HCT116 (cell line): ENCODE results near the gene THBS4. TPM values are rescaled to one million over a fixed set of nuclear protein-coding genes. Genes with fewer than 3 reads are reported as not detected.
A peak's percentile ranks its signal among the peaks of the same experiment; 100 is the strongest.
"Not testable (repeated sequence)": the region's sequence is repeated elsewhere in the genome, so short reads cannot be mapped to it uniquely, and the experiment has no call there.

Experiments used
- ATAC-seq: fragments of 200-7000 bp; cut with Tn5 transposase; 2 replicates; pipeline ENCODE4 v1.9.1; 2020; ENCODE audit warnings: mild to moderate bottlenecking, moderate library complexity
- BruUV-seq: library from RNA; stranded (reverse); fragments of 400-500 nt; replicated peaks from 2 replicates; lab custom pipeline; 2021; lab: Mats Ljungman, UMichigan
- CTCF ChIA-PET: fragments of 300-600 bp; sonication (Branson Sonifier 250); formaldehyde crosslinking; loops from one replicate; lab custom pipeline; 2021; ENCODE audit warnings: antibody characterized with exemption; lab: Charles Lee
- POLR2A ChIA-PET: fragments of 300-600, 350-600 bp; sonication (Branson Sonifier 250); formaldehyde crosslinking; loops from one replicate; lab custom pipeline; 2021; ENCODE audit warnings: antibody characterized with exemption; lab: Charles Lee
- RAD21 ChIA-PET, 2 experiments: fragments of 300-600 bp; sonication (Branson Sonifier 250); formaldehyde crosslinking; loops; one replicate each; lab custom pipeline; 2023; ENCODE audit warnings: low total read pairs in 2 of 2; ENCODE audit not compliant: uncharacterized antibody in 2 of 2, unreplicated experiment in 2 of 2, low non-redundant PET in 1 of 2; lab: Charles Lee
- DNase-seq: peaks from one replicate; pipeline ENCODE4 v3.0.0-alpha.2; 2010; ENCODE audit warnings: low read depth, low spot score
- H2AFZ ChIP-seq: fragments of 200-600 bp; shearing (Covaris generic), sonication (generic); 2 replicates; pipeline ENCODE4 v1.6.1; 2017; ENCODE audit warnings: low read depth, mixed run types, mixed read lengths, antibody characterized with exemption, low read length; ENCODE audit not compliant: poor library complexity, severe bottlenecking
- H3K27ac ChIP-seq: 2 replicates; pipeline ENCODE4 v1.5.1; 2012; ENCODE audit warnings: low read depth, low read length
- H3K27me3 ChIP-seq: fragments of 200-600 bp; sonication (generic); 2 replicates; pipeline ENCODE4 v1.6.1; 2016; ENCODE audit warnings: mixed run types, low read length, mixed read lengths; ENCODE audit not compliant: insufficient read depth
- H3K36me3 ChIP-seq, 2 experiments: fragments of 200-500 bp in 1 of 2; fragments of 200-600 bp in 1 of 2; sonication (Bioruptor generic) in 1 of 2; sonication (generic) in 1 of 2; 2 replicates each; pipeline versions ENCODE4 v1.5.1 to v1.6.1; 2014 to 2016; ENCODE audit warnings: low read length in 2 of 2, inconsistent platforms in 1 of 2, mixed read lengths in 1 of 2, mixed run types in 1 of 2; ENCODE audit not compliant: insufficient read depth in 2 of 2, control insufficient read depth in 1 of 2
- H3K4me1 ChIP-seq, 2 experiments: fragments of 200-600 bp in 1 of 2; sonication (generic) in 1 of 2; 2 replicates each; pipeline versions ENCODE4 v1.5.1 to v1.6.1; 2012 to 2017; ENCODE audit warnings: low read length in 2 of 2, inconsistent platforms in 1 of 2, mild to moderate bottlenecking in 1 of 2, mixed read lengths in 1 of 2, mixed run types in 1 of 2, moderate library complexity in 1 of 2; ENCODE audit not compliant: insufficient read depth in 2 of 2, control insufficient read depth in 1 of 2
- H3K4me2 ChIP-seq: fragments of 200-600 bp; sonication (generic); 2 replicates; pipeline ENCODE4 v1.6.1; 2017; ENCODE audit warnings: mixed run types, low read length, mixed read lengths
- H3K4me3 ChIP-seq, 2 experiments: fragments of 200-600 bp in 1 of 2; sonication (generic) in 1 of 2; replicated peaks in 1 of 2; 2 replicates each; pipeline ENCODE4 v1.5.1; 2011 to 2016; ENCODE audit warnings: low read length in 2 of 2, control low read depth in 1 of 2, low read depth in 1 of 2, mild to moderate bottlenecking in 1 of 2, mixed read lengths in 1 of 2, mixed run types in 1 of 2
- H3K79me2 ChIP-seq: fragments of 200-600 bp; sonication (generic); 2 replicates; pipeline ENCODE4 v1.6.1; 2017; ENCODE audit warnings: mild to moderate bottlenecking, mixed run types, low read length, moderate library complexity, mixed read lengths; ENCODE audit not compliant: insufficient read depth
- H3K9ac ChIP-seq: fragments of 200-600 bp; sonication (generic); 2 replicates; pipeline ENCODE4 v1.6.1; 2016; ENCODE audit warnings: low read length, mixed read lengths
- H3K9me2 ChIP-seq: fragments of 200-600 bp; sonication (generic), shearing (Covaris generic); 2 replicates; pipeline ENCODE4 v1.6.1; 2017; ENCODE audit warnings: mixed run types, mild to moderate bottlenecking, moderate library complexity; ENCODE audit not compliant: insufficient read depth
- H3K9me3 ChIP-seq, 2 experiments: fragments of 200-500 bp in 1 of 2; fragments of 200-600 bp in 1 of 2; sonication (Bioruptor generic) in 1 of 2; sonication (generic) in 1 of 2; 2 replicates each; pipeline ENCODE4 v1.6.1; 2014 to 2017; ENCODE audit warnings: low read length in 2 of 2, mixed read lengths in 2 of 2, inconsistent platforms in 1 of 2, low read depth in 1 of 2, mild to moderate bottlenecking in 1 of 2, mixed run types in 1 of 2, moderate library complexity in 1 of 2; ENCODE audit not compliant: control insufficient read depth in 1 of 2, insufficient read depth in 1 of 2
- H4K20me1 ChIP-seq: fragments of 200-600 bp; sonication (generic), shearing (Covaris generic); 2 replicates; pipeline ENCODE4 v1.6.1; 2017; ENCODE audit warnings: mixed run types, mild to moderate bottlenecking, moderate library complexity; ENCODE audit not compliant: insufficient read depth
- ATF3 ChIP-seq: IDR thresholded peaks from 2 replicates; pipeline ENCODE4 v1.6.1; 2012
- CBX3 ChIP-seq: IDR thresholded peaks from 2 replicates; pipeline ENCODE4 v1.6.1; 2012; ENCODE audit warnings: low read depth
- EZH2 ChIP-seq: fragments of 200-600 bp; sonication (generic); IDR thresholded peaks from 2 replicates; pipeline ENCODE4 v1.6.1; 2017; ENCODE audit warnings: antibody characterized with exemption, mixed run types
- POLR2A ChIP-seq: IDR thresholded peaks from 2 replicates; pipeline ENCODE4 v1.7.0; 2011; ENCODE audit warnings: borderline replicate concordance; ENCODE audit not compliant: insufficient read depth, insufficient read length; ENCODE audit errors: extremely low read depth
- POLR2AphosphoS5 ChIP-seq: IDR thresholded peaks from 2 replicates; pipeline ENCODE4 v1.6.1; 2011; ENCODE audit warnings: mild to moderate bottlenecking, low read depth, low read length, moderate library complexity
- RAD21 ChIP-seq: IDR thresholded peaks from 2 replicates; pipeline ENCODE4 v1.6.1; 2012; ENCODE audit warnings: low read depth, mild to moderate bottlenecking
- SIN3A ChIP-seq: IDR thresholded peaks from 2 replicates; pipeline ENCODE4 v1.6.1; 2012; ENCODE audit warnings: low read depth
- SP1 ChIP-seq: IDR thresholded peaks from 2 replicates; pipeline ENCODE4 v1.6.1; 2012; ENCODE audit warnings: low read depth
- YY1 ChIP-seq: IDR thresholded peaks from 2 replicates; pipeline ENCODE4 v1.6.1; 2011; ENCODE audit warnings: low read length, low read depth, moderate library complexity, mild to moderate bottlenecking; ENCODE audit not compliant: insufficient replicate concordance; ENCODE audit errors: extremely low read depth
- ZBTB33 ChIP-seq: IDR thresholded peaks from 2 replicates; pipeline ENCODE4 v1.6.1; 2011; ENCODE audit warnings: mild to moderate bottlenecking, low read length, moderate library complexity; ENCODE audit not compliant: insufficient replicate concordance; ENCODE audit errors: extremely low read depth
- intact Hi-C: fragments of 100-400 bp; cut with micrococcal nuclease; formaldehyde crosslinking; loops from 2 replicates; pipeline ENCODE4 v1.10.0; 2022
- total RNA-seq: library from RNA; stranded (reverse); gene quantifications from one replicate; pipeline ENCODE4 v1.2.1, GENCODE V29; 2021; ENCODE audit not compliant: unreplicated experiment
- TF ChIP-seq, protein P1 (sequence below), 3 experiments: fragments of 200-600 bp in 1 of 3; sonication (generic) in 1 of 3; IDR thresholded peaks in 2 of 3; conservative IDR thresholded peaks in 1 of 3; 2 replicates each; pipeline ENCODE4 v1.5.1; 2012 to 2017; ENCODE audit warnings: low read depth in 2 of 3, low read length in 2 of 3, antibody characterized with exemption in 1 of 3, borderline replicate concordance in 1 of 3, control low read depth in 1 of 3, mild to moderate bottlenecking in 1 of 3, mixed read lengths in 1 of 3, mixed run types in 1 of 3, moderate library complexity in 1 of 3; ENCODE audit not compliant: insufficient read depth in 1 of 3

The THBS4 gene
- total RNA-seq, 1 experiment from 2014 or later, result 1.5 TPM

- POLR2A ChIA-PET, result interaction anchor here (0.8 to 1.2 kb wide), 3 partner anchors 164 to 216 kb away, joined by 3 to 4 read pairs (median 4); partner anchors contain the start of gene SERINC5
Measured at GRCh38 chr5:80091792-80092192, 56.6 kb downstream of the THBS4 start.

DNA sequence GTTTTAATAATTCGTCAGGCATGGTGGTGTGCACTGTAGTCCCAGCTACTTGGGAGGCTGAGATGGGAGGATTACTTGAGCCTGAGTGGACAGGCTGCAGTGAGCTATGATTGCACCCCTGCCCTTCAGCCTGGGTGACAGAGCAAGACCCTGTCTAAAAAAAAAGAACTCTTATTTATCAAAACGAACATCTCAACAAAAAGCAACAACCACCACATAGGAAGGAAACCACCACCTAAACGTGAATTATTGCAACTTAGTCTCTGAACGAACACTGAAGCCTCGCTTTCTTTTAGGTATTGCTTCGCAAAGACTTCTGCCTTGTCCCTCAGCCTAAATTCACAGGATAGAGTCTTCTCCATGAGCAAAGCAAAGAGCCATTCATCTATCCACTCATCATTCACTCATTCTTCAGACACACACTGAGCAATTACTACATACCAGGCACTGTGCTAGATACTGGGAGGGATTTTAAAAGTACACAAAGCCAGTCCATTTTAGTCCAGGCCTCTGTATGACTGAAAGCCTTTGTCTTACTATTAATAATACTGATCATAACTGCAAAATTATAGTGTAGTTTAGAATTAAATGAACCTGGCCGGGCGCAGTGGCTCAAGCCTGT lies 57.4 kb downstream of the THBS4 start:
- ChIA-PET CTCF (interaction anchor here (0.8 to 3.8 kb wide), 9 partner anchors 31 to 579 kb away, joined by 3 to 101 read pairs (median 5); no protein-coding TSS in a partner anchor), POLR2A (interaction anchor here (1.2 kb wide), 1 partner anchor 165 kb away, joined by 4 read pairs; no protein-coding TSS in a partner anchor), RAD21 (interaction anchor here (0.8 to 2.6 kb wide), 4 partner anchors 182 to 216 kb away, joined by 3 to 25 read pairs (median 14); no protein-coding TSS in a partner anchor)
- no peaks in the 10 kb centered on the region for H4K20me1 ChIP-seq
- no peak for DNase-seq
- no peak overlapping the region for H2AFZ ChIP-seq
- no peak overlapping the region for H3K27ac ChIP-seq
- no peak for ATAC-seq
- H3K9me3 ChIP-seq, result no peaks in the 10 kb centered on the region
- H3K27me3 ChIP-seq, result no peaks in the 10 kb centered on the region
- no peaks in the 10 kb centered on the region for H3K36me3 ChIP-seq
- H3K4me1 ChIP-seq, result peaks cover 0 to 4% of the 10 kb centered on the region in 2 experiments; a peak in 1 of 4 replicates
- no peak overlapping the region for H3K4me2 ChIP-seq
- TF ChIP-seq POLR2AphosphoS5 (no peak), POLR2A (no peak), SP1 (no peak), YY1 (no peak), ZBTB33 (no peak), CBX3 (no peak), ATF3 (no peak), SIN3A (no peak), EZH2 (no peak)
- no TSS peak for BruUV-seq
- no peak overlapping the region for H3K9ac ChIP-seq
- no peaks in the 10 kb centered on the region for H3K79me2 ChIP-seq
- intact Hi-C loops, result loop anchor here (5.0 kb wide), 1 partner anchor 165 kb away; the partner anchor contains the start of gene SERINC5
- no peaks in the 10 kb centered on the region for H3K9me2 ChIP-seq
- H3K4me3 ChIP-seq, result no peak overlapping the region

More at GRCh38 chr5:80091792-80092192, 56.6 kb downstream of the THBS4 start:
- not testable (repeated sequence) for H4K20me1 ChIP-seq, H3K9me2 ChIP-seq, H3K9ac ChIP-seq, H3K9me3 ChIP-seq, H3K4me2 ChIP-seq, H3K4me1 ChIP-seq, H3K27ac ChIP-seq, H3K27me3 ChIP-seq, H3K4me3 ChIP-seq, BruUV-seq, H3K36me3 ChIP-seq, H3K79me2 ChIP-seq
- TF ChIP-seq, protein P1, sequence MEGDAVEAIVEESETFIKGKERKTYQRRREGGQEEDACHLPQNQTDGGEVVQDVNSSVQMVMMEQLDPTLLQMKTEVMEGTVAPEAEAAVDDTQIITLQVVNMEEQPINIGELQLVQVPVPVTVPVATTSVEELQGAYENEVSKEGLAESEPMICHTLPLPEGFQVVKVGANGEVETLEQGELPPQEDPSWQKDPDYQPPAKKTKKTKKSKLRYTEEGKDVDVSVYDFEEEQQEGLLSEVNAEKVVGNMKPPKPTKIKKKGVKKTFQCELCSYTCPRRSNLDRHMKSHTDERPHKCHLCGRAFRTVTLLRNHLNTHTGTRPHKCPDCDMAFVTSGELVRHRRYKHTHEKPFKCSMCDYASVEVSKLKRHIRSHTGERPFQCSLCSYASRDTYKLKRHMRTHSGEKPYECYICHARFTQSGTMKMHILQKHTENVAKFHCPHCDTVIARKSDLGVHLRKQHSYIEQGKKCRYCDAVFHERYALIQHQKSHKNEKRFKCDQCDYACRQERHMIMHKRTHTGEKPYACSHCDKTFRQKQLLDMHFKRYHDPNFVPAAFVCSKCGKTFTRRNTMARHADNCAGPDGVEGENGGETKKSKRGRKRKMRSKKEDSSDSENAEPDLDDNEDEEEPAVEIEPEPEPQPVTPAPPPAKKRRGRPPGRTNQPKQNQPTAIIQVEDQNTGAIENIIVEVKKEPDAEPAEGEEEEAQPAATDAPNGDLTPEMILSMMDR (IDR thresholded peaks at IDR 0.05 in 2 of 3, conservative IDR thresholded peaks at IDR 0.05 in 1 of 3; ENCODE audit: borderline replicate concordance in 1 of 3, insufficient read depth in 1 of 3, low read depth in 2 of 3, low read length in 2 of 3), result peak; percentile 39 to 85 (median 72)
- TF ChIP-seq RAD21, result peak; percentile 95
- peak; percentile 29 for DNase-seq
- ChIA-PET CTCF (interaction anchor here (0.8 to 3.8 kb wide), 16 partner anchors 9 to 1102 kb away, joined by 3 to 101 read pairs (median 4); partner anchors contain the start of genes FAM151B and SERINC5), RAD21 (interaction anchor here (0.7 to 2.6 kb wide), 8 partner anchors 12 to 324 kb away, joined by 3 to 25 read pairs (median 4); no protein-coding TSS in a partner anchor)
- peak; percentile 82 for ATAC-seq
- intact Hi-C loops, result loop anchor here (1.0 to 5.0 kb wide), 4 partner anchors 166 to 579 kb away; partner anchors contain the start of gene SERINC5
- H2AFZ ChIP-seq, result peak overlapping the region; percentile 68
